ENCODE data around the gene CASP6. TPM values are rescaled to one million over a fixed set of nuclear protein-coding genes. Genes with fewer than 3 reads are reported as not detected.

Gene CASP6
- total and polyA plus RNA-seq, 2 experiments from 2014 or later: 15.8 to 18.5 TPM

DNA sequence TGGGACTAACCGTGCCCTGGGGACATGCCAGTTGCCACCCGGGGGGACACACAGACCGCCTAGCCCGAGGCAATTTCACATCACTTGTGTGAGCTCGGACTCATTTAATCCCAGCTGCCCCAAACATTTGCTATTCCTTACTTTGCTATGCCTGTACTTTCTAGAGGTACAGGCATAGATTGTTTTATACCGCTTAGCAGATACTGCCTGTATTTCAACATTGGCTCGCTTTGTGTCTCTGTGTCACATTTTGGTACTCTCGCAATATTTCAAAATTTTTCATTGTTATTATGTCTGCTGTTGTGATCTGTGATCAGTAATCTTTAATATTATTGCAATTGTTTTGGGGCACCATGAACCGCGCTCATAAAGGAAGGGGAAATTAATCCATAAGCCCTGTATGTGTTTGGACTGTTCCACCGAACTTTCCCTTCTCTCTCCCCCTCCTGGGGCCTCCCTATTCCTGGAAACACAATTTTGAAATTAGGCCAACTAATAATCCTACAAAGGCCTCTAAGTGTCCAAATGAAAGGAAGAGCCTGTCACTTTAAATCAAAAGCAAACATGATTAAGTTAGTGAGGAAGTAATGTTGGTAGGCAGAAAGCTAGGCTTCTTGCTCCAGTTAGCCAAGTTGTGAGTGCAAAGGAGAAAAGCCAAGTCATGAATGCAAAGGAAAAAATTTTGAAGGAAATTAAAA lies 568 bp upstream of the CASP6 start:
- peak overlapping the region; percentile 98 for H2AFZ ChIP-seq
- peak overlapping the region; percentile 82 for H3K4me2 ChIP-seq (ENCODE audit: unreplicated experiment)
- TF ChIP-seq EZH2phosphoT487 (IDR thresholded peaks at IDR 0.05; ENCODE audit: insufficient read depth, low read depth): no peak
- no peak for TF ChIP-seq EZH2 (IDR thresholded peaks at IDR 0.05; ENCODE audit: insufficient read depth, poor library complexity, severe bottlenecking)
- peaks cover 11% of the 10 kb centered on the region for H3F3A ChIP-seq (ENCODE audit: insufficient read depth)
- no peaks in the 10 kb centered on the region for H3K27me3 ChIP-seq (replicated peaks; ENCODE audit: insufficient read depth)
- no peaks in the 10 kb centered on the region for H3K9me2 ChIP-seq (ENCODE audit: insufficient read depth)
- H3K79me2 ChIP-seq (ENCODE audit: insufficient read depth): peaks cover 26% of the 10 kb centered on the region
- in situ Hi-C loops (cut with MboI): no loop called here
- WGBS, 2 experiments (ENCODE audit: low coverage in 1 of 2, low lambda C conversion rate in 2 of 2, missing lambda C conversion rate in 2 of 2): 6 to 8% methylated on average over 11 of the region's 11 CpGs
- H4K20me1 ChIP-seq (ENCODE audit: insufficient read depth): no peaks in the 10 kb centered on the region
- DNase-seq: peak; percentile 28
- H3K4me1 ChIP-seq (ENCODE audit: insufficient read depth): peaks cover 12% of the 10 kb centered on the region; the same call in 1 of the 2 replicates
- peak overlapping the region; percentile 81 for H3K9ac ChIP-seq
- H3K27ac ChIP-seq: peak overlapping the region; percentile 60
- no peaks in the 10 kb centered on the region for H3K36me3 ChIP-seq (ENCODE audit: low read depth)
- H3K9me3 ChIP-seq (ENCODE audit: low read depth): no peaks in the 10 kb centered on the region
- H3K4me3 ChIP-seq: peak overlapping the region; percentile 83

DNA sequence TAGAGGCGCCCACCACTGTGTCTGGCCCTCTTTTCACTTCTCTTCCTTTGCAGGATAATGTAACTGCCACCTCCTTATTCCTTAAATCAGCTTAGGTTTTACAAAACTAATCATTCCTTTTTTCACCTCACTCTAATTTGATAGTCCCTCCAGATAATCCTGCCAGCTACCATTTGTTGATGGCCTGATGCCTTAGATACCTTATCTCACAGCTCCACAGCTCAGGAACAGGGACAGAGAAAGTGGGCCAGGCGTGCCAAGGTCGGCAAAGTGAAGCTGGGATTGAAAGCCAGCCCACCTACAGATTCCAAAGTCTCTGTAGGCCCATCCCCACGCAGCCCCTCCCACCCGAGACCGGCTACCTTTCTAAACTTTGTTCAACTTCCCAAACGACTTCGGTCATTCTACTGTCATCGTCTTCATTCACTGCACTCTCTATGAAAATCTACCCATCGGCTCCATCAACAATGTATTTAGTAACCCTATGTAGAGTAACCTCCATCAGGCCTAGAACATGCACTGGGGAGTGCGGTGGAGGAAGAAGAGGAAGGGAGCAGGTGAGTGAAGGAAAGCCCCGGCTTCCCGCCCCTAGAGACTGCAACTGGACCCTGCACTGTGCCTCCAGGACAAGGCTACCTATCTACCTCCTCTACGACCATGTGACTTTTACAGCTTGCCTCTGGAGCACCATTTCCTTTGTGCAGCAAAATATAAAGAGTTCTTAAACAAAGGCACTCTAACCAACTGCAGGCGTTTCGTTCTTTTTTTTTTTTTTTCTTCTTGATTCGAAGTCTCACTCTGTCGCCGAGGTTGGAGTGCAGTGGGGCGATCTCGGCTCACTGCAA lies 1.5 kb downstream of the CASP6 start:
- H3K27ac ChIP-seq: peak overlapping the region; percentile 60
- peak overlapping the region; percentile 83 for H3K4me3 ChIP-seq
- no peaks in the 10 kb centered on the region for H3K9me2 ChIP-seq (ENCODE audit: insufficient read depth)
- peaks cover 26% of the 10 kb centered on the region for H3K79me2 ChIP-seq (ENCODE audit: insufficient read depth)
- no peak for TF ChIP-seq EZH2phosphoT487 (IDR thresholded peaks at IDR 0.05; ENCODE audit: insufficient read depth, low read depth)
- H3K4me1 ChIP-seq (ENCODE audit: insufficient read depth): peaks cover 12% of the 10 kb centered on the region; the same call in 1 of the 2 replicates
- WGBS, 2 experiments (ENCODE audit: low coverage in 1 of 2, low lambda C conversion rate in 2 of 2, missing lambda C conversion rate in 2 of 2): 62 to 64% methylated on average over 21 of the region's 21 CpGs
- H2AFZ ChIP-seq: peak overlapping the region; percentile 98
- H3K9me3 ChIP-seq (ENCODE audit: low read depth): no peaks in the 10 kb centered on the region
- no peaks in the 10 kb centered on the region for H4K20me1 ChIP-seq (ENCODE audit: insufficient read depth)
- peak overlapping the region; percentile 82 for H3K4me2 ChIP-seq (ENCODE audit: unreplicated experiment)
- H3F3A ChIP-seq (ENCODE audit: insufficient read depth): peaks cover 11% of the 10 kb centered on the region
- H3K27me3 ChIP-seq (replicated peaks; ENCODE audit: insufficient read depth): no peaks in the 10 kb centered on the region
- DNase-seq: no peak
- peak overlapping the region; percentile 81 for H3K9ac ChIP-seq
- H3K36me3 ChIP-seq (ENCODE audit: low read depth): no peaks in the 10 kb centered on the region
- in situ Hi-C loops (cut with MboI): no loop called here

DNA sequence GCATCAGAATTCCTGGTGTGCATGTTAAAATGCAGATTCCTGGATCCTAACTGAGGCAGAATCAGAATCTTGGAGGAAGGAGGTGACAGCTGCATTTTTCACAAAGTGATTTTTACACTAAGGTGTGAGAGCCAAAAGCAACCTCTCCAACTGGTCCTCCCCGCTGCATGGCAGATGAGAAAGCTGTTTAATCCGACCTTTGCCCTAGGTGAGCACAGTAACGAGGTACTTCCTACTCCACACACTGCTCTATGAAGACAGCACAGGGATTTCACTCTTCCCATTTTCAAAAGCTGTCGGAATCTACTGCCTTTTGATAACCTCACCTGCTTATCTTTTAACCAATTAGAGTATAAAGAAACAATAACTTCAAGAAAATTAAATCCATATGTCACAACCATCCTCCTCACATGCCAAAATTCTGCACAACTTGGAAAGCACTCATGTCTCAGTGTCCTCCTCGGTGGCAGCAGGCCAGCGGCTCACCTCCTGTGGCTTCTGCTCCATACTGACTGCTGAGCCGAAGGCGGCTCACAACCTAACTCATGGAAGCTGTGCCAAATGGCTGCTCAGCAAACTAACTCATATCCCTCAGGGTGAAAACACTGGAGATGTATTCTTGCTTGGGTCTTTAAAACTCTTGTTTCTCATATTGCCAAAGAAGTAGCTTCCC lies 3.6 kb downstream of the CASP6 start:
- no peak overlapping the region for H3K27ac ChIP-seq
- H3K4me3 ChIP-seq: no peak overlapping the region
- H2AFZ ChIP-seq: no peak overlapping the region
- WGBS, 2 experiments (ENCODE audit: low coverage in 1 of 2, low lambda C conversion rate in 2 of 2, missing lambda C conversion rate in 2 of 2): 82% methylated on average over 8 of the region's 8 CpGs
- no peaks in the 10 kb centered on the region; the same call in 1 of the 2 replicates for H3K36me3 ChIP-seq (ENCODE audit: low read depth)
- no peaks in the 10 kb centered on the region for H4K20me1 ChIP-seq (ENCODE audit: insufficient read depth)
- TF ChIP-seq EZH2phosphoT487 (IDR thresholded peaks at IDR 0.05; ENCODE audit: insufficient read depth, low read depth) (no peak), EZH2 (IDR thresholded peaks at IDR 0.05; ENCODE audit: insufficient read depth, poor library complexity, severe bottlenecking) (no peak)
- in situ Hi-C loops (cut with MboI): no loop called here
- peaks cover 11% of the 10 kb centered on the region for H3F3A ChIP-seq (ENCODE audit: insufficient read depth)
- H3K79me2 ChIP-seq (ENCODE audit: insufficient read depth): peaks cover 26% of the 10 kb centered on the region
- no peak overlapping the region for H3K9ac ChIP-seq
- no peaks in the 10 kb centered on the region for H3K9me2 ChIP-seq (ENCODE audit: insufficient read depth)
- H3K4me2 ChIP-seq (ENCODE audit: unreplicated experiment): no peak overlapping the region
- no peak for DNase-seq
- H3K27me3 ChIP-seq (replicated peaks; ENCODE audit: insufficient read depth): no peaks in the 10 kb centered on the region
- peaks cover 12% of the 10 kb centered on the region; the same call in 1 of the 2 replicates for H3K4me1 ChIP-seq (ENCODE audit: insufficient read depth)
- no peaks in the 10 kb centered on the region for H3K9me3 ChIP-seq (ENCODE audit: low read depth)

DNA sequence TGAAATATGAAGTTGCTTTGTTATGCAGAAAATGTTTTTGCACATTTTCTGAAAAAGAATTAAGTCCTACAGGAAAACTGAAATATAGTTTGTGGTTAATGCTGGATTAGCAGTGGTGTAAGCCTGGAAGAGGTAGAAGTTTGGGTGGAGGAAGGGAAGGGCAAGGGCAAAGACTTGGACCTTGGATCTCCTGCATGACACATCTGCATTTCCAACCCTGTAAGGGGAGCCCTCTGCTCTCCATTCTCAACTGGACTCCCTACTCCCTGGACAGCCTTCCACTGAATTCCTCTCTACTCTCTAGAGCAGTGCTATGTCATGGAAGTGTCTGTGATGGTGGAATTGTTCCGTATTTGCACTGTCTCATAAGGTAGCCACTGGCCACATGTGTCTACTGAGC lies 4.6 kb downstream of the CASP6 start:
- Histone ChIP-seq H3K27ac (no peak overlapping the region), H4K20me1 (ENCODE audit: insufficient read depth) (no peaks in the 10 kb centered on the region), H3K4me2 (ENCODE audit: unreplicated experiment) (no peak overlapping the region), H3K79me2 (ENCODE audit: insufficient read depth) (peaks cover 26% of the 10 kb centered on the region), H3K9me3 (ENCODE audit: low read depth) (no peaks in the 10 kb centered on the region), H3K9ac (no peak overlapping the region), H3K4me3 (no peak overlapping the region), H3K4me1 (ENCODE audit: insufficient read depth) (peaks cover 8% of the 10 kb centered on the region; the same call in 1 of the 2 replicates), H3F3A (ENCODE audit: insufficient read depth) (peaks cover 2% of the 10 kb centered on the region; the same call in 1 of the 2 replicates), H3K36me3 (ENCODE audit: low read depth) (no peaks in the 10 kb centered on the region; the same call in 1 of the 2 replicates), H3K9me2 (ENCODE audit: insufficient read depth) (no peaks in the 10 kb centered on the region), H2AFZ (no peak overlapping the region), H3K27me3 (replicated peaks; ENCODE audit: insufficient read depth) (no peaks in the 10 kb centered on the region)
- no peak for TF ChIP-seq EZH2 (IDR thresholded peaks at IDR 0.05; ENCODE audit: insufficient read depth, poor library complexity, severe bottlenecking)
- TF ChIP-seq EZH2phosphoT487 (IDR thresholded peaks at IDR 0.05; ENCODE audit: insufficient read depth, low read depth): no peak
- in situ Hi-C loops (cut with MboI): no loop called here
- 94 to 97% methylated on average over 1 of the region's 1 CpG for WGBS, 2 experiments (ENCODE audit: low coverage in 1 of 2, low lambda C conversion rate in 2 of 2, missing lambda C conversion rate in 2 of 2)
- no peak for DNase-seq
